Measurements from ENCODE around the gene ZNF385C.

GRCh38 chr17:42055496-42055895 lies 42.8 kb downstream of the ZNF385C start:
- TF ChIP-seq CTCF (IDR thresholded peaks at IDR 0.05) (no peak), POLR2AphosphoS5 (IDR thresholded peaks at IDR 0.05) (no peak), POLR2A (IDR thresholded peaks at IDR 0.05) (no peak)

Data from prostate gland (tissue), 2 donors.